Activated CD4-positive, alpha-beta memory T cell treated with anti-CD3 and anti-CD28 coated beads, Interleukin-2, amount 10 ng/mL, durations not matched to agents 7 days and 5 days (primary cell): ENCODE results near the gene AQP12A. TPM values are rescaled to one million over a fixed set of nuclear protein-coding genes. Genes with fewer than 3 reads are reported as not detected.
"Not testable (repeated sequence)": the region's sequence is repeated elsewhere in the genome, so short reads cannot be mapped to it uniquely, and the experiment has no call there.

ENCODE experiments used
- CTCF ChIA-PET: fragments of 350-600 bp; sonication (Branson Sonifier 250); formaldehyde crosslinking; loops from one replicate; lab custom pipeline; 2021; ENCODE audit warnings: antibody characterized with exemption, inconsistent platforms; lab: Charles Lee
- POLR2A ChIA-PET: fragments of 350-600 bp; sonication (Branson Sonifier 250); formaldehyde crosslinking; loops from one replicate; lab custom pipeline; 2021; ENCODE audit warnings: antibody characterized with exemption; lab: Charles Lee
- DNase-seq: peaks from one replicate; pipeline ENCODE4 v3.0.0-alpha.2; 2020
- H3K27ac Mint-ChIP-seq: one replicate; pipeline ENCODE4 v1.8.0; 2021; ENCODE audit warnings: mild to moderate bottlenecking, mixed read lengths
- H3K27me3 Mint-ChIP-seq: one replicate; pipeline ENCODE4 v1.8.0; 2021; ENCODE audit warnings: mixed read lengths
- H3K36me3 Mint-ChIP-seq: one replicate; pipeline ENCODE4 v1.8.0; 2021; ENCODE audit warnings: low read depth, mixed read lengths
- H3K4me1 Mint-ChIP-seq: one replicate; pipeline ENCODE4 v1.8.0; 2021; ENCODE audit warnings: mixed read lengths
- H3K4me3 Mint-ChIP-seq: one replicate; pipeline ENCODE4 v1.8.0; 2021; ENCODE audit warnings: mild to moderate bottlenecking, mixed read lengths
- H3K9me3 Mint-ChIP-seq: one replicate; pipeline ENCODE4 v1.8.0; 2021; ENCODE audit warnings: mixed read lengths
- total RNA-seq, 2 experiments: library from RNA; stranded (reverse); gene quantifications; one replicate each; pipeline ENCODE4 v1.2.3, GENCODE V29; 2021

AQP12A gene
- total RNA-seq, 2 experiments from 2014 or later = not detected

GRCh38 chr2:240648155-240648649 lies 43.5 kb upstream of the AQP12A start:
- POLR2A ChIA-PET = no interaction called here
- Mint-ChIP-seq H3K27me3 (peaks cover 39% of the 10 kb centered on the region), H3K36me3 (no peaks in the 10 kb centered on the region), H3K27ac (no peak overlapping the region), H3K4me3 (no peak overlapping the region), H3K4me1 (peaks cover 5% of the 10 kb centered on the region), H3K9me3 (no peaks in the 10 kb centered on the region)
- CTCF ChIA-PET = no interaction called here
- DNase-seq = peak; percentile 6

GRCh38 chr2:240648650-240649275 lies 42.9 kb upstream of the AQP12A start:
- H3K36me3 Mint-ChIP-seq = no peaks in the 10 kb centered on the region
- DNase-seq = peak; percentile 13

GRCh38 chr2:240649331-240649730 lies 42.3 kb upstream of the AQP12A start:
- Mint-ChIP-seq H3K36me3 (no peaks in the 10 kb centered on the region), H3K4me3 (no peak overlapping the region), H3K27me3 (peaks cover 40% of the 10 kb centered on the region), H3K4me1 (peaks cover 5% of the 10 kb centered on the region), H3K27ac (no peak overlapping the region), H3K9me3 (no peaks in the 10 kb centered on the region)
- POLR2A ChIA-PET = no interaction called here
- CTCF ChIA-PET = no interaction called here
- no peak for DNase-seq

More at GRCh38 chr2:240648650-240649275, 42.9 kb upstream of the AQP12A start:
- Mint-ChIP-seq H3K4me3 (no peak overlapping the region), H3K4me1 (peaks cover 5% of the 10 kb centered on the region), H3K27ac (no peak overlapping the region), H3K27me3 (peaks cover 39% of the 10 kb centered on the region), H3K9me3 (no peaks in the 10 kb centered on the region)
- ChIA-PET CTCF (no interaction called here), POLR2A (no interaction called here)

- POLR2A ChIA-PET = no interaction called here
- Mint-ChIP-seq H3K27me3 (peaks cover 50% of the 10 kb centered on the region), H3K36me3 (no peaks in the 10 kb centered on the region), H3K27ac (no peak overlapping the region), H3K4me1 (peaks cover 14% of the 10 kb centered on the region), H3K9me3 (no peaks in the 10 kb centered on the region), H3K4me3 (no peak overlapping the region)
- CTCF ChIA-PET = no interaction called here
- DNase-seq = peak; percentile 2
Observed at GRCh38 chr2:240650254-240650965, 41.3 kb upstream of the AQP12A start.

- H3K27me3 Mint-ChIP-seq = peaks cover 51% of the 10 kb centered on the region
- no peak overlapping the region for H3K4me3 Mint-ChIP-seq
- ChIA-PET POLR2A (no interaction called here), CTCF (no interaction called here)
- peaks cover 16% of the 10 kb centered on the region for H3K4me1 Mint-ChIP-seq
- no peaks in the 10 kb centered on the region for H3K9me3 Mint-ChIP-seq
- H3K36me3 Mint-ChIP-seq = no peaks in the 10 kb centered on the region
- DNase-seq = no peak
- H3K27ac Mint-ChIP-seq = no peak overlapping the region
Observed at GRCh38 chr2:240651185-240651584, 40.5 kb upstream of the AQP12A start.

GRCh38 chr2:240655931-240656886 lies 35.5 kb upstream of the AQP12A start:
- peaks cover 18% of the 10 kb centered on the region for H3K4me1 Mint-ChIP-seq
- POLR2A ChIA-PET = no interaction called here
- H3K4me3 Mint-ChIP-seq = no peak overlapping the region
- CTCF ChIA-PET = interaction anchor here (0.9 to 1.7 kb wide), 3 partner anchors 76 to 142 kb away, joined by 3 to 4 read pairs (median 3); no protein-coding TSS in a partner anchor
- no peak overlapping the region for H3K27ac Mint-ChIP-seq
- H3K36me3 Mint-ChIP-seq = no peaks in the 10 kb centered on the region
- H3K27me3 Mint-ChIP-seq = peaks cover 57% of the 10 kb centered on the region
- no peaks in the 10 kb centered on the region for H3K9me3 Mint-ChIP-seq
- peak; percentile 38 for DNase-seq

- POLR2A ChIA-PET, H3K27ac Mint-ChIP-seq, DNase-seq, H3K4me3 Mint-ChIP-seq, H3K9me3 Mint-ChIP-seq, H3K36me3 Mint-ChIP-seq: not testable (repeated sequence)
- Mint-ChIP-seq H3K4me1 (peaks cover 14% of the 10 kb centered on the region), H3K27me3 (peaks cover 58% of the 10 kb centered on the region)
- CTCF ChIA-PET = interaction anchor here (1.6 kb wide), 1 partner anchor 146 kb away, joined by 3 read pairs; no protein-coding TSS in a partner anchor
Observed at GRCh38 chr2:240659883-240660282, 31.8 kb upstream of the AQP12A start.

- Mint-ChIP-seq H3K27ac (no peak overlapping the region), H3K36me3 (no peaks in the 10 kb centered on the region), H3K4me3 (no peak overlapping the region), H3K9me3 (no peaks in the 10 kb centered on the region), H3K27me3 (peaks cover 60% of the 10 kb centered on the region), H3K4me1 (no peaks in the 10 kb centered on the region)
- ChIA-PET CTCF (no interaction called here), POLR2A (no interaction called here)
- DNase-seq = no peak
Observed at GRCh38 chr2:240662681-240663080, 29.0 kb upstream of the AQP12A start.

- DNase-seq = no peak
- Mint-ChIP-seq H3K36me3 (no peaks in the 10 kb centered on the region), H3K4me3 (no peak overlapping the region), H3K27ac (no peak overlapping the region), H3K27me3 (peaks cover 58% of the 10 kb centered on the region), H3K4me1 (no peaks in the 10 kb centered on the region), H3K9me3 (no peaks in the 10 kb centered on the region)
- CTCF ChIA-PET = no interaction called here
- POLR2A ChIA-PET = interaction anchor here (0.6 kb wide), 1 partner anchor 318 kb away, joined by 3 read pairs; no protein-coding TSS in a partner anchor
Observed at GRCh38 chr2:240663546-240664190, 28.0 kb upstream of the AQP12A start.

GRCh38 chr2:240664622-240665021 lies 27.0 kb upstream of the AQP12A start:
- Mint-ChIP-seq H3K4me1 (no peaks in the 10 kb centered on the region), H3K36me3 (no peaks in the 10 kb centered on the region), H3K27me3 (peaks cover 50% of the 10 kb centered on the region), H3K4me3 (no peak overlapping the region), H3K27ac (no peak overlapping the region), H3K9me3 (no peaks in the 10 kb centered on the region)
- POLR2A ChIA-PET = no interaction called here
- no peak for DNase-seq
- CTCF ChIA-PET = no interaction called here

- POLR2A ChIA-PET = no interaction called here
- no peak for DNase-seq
- Mint-ChIP-seq H3K36me3 (no peaks in the 10 kb centered on the region), H3K27ac (no peak overlapping the region), H3K4me3 (no peak overlapping the region), H3K27me3 (peaks cover 62% of the 10 kb centered on the region), H3K9me3 (no peaks in the 10 kb centered on the region), H3K4me1 (no peaks in the 10 kb centered on the region)
- CTCF ChIA-PET = interaction anchor here (0.6 kb wide), 1 partner anchor 645 kb away, joined by 3 read pairs; no protein-coding TSS in a partner anchor
Observed at GRCh38 chr2:240670402-240670801, 21.3 kb upstream of the AQP12A start.

GRCh38 chr2:240670950-240671349 lies 20.7 kb upstream of the AQP12A start:
- peaks cover 59% of the 10 kb centered on the region for H3K27me3 Mint-ChIP-seq
- ChIA-PET CTCF (interaction anchor here (0.6 kb wide), 1 partner anchor 645 kb away, joined by 3 read pairs; no protein-coding TSS in a partner anchor), POLR2A (no interaction called here)
- no peak overlapping the region for H3K27ac Mint-ChIP-seq
- no peaks in the 10 kb centered on the region for H3K36me3 Mint-ChIP-seq
- H3K4me1 Mint-ChIP-seq = no peaks in the 10 kb centered on the region
- DNase-seq = no peak
- no peak overlapping the region for H3K4me3 Mint-ChIP-seq
- no peaks in the 10 kb centered on the region for H3K9me3 Mint-ChIP-seq
